Activated CD8-positive, alpha-beta T cell treated with anti-CD3 and anti-CD28 coated beads for 36 hours (primary cell): ENCODE data around the gene ADGRG7. TPM values are rescaled to one million over a fixed set of nuclear protein-coding genes. Genes with fewer than 3 reads are reported as not detected.

Source experiments
- ATAC-seq: fragments of 200-7000 bp; cut with Tn5 transposase; one replicate; pipeline ENCODE4 v1.10.0; 2021; ENCODE audit warnings: mild to moderate bottlenecking, moderate library complexity
- CTCF ChIA-PET: fragments of 350-600 bp; sonication (Branson Sonifier 250); formaldehyde crosslinking; loops from one replicate; lab custom pipeline; 2021; ENCODE audit warnings: antibody characterized with exemption; lab: Charles Lee
- POLR2A ChIA-PET: fragments of 350-600 bp; sonication (Branson Sonifier 250); formaldehyde crosslinking; loops from one replicate; lab custom pipeline; 2021; ENCODE audit warnings: antibody characterized with exemption; lab: Charles Lee
- DNase-seq: peaks from one replicate; pipeline ENCODE4 v3.0.0-alpha.2; 2020
- H3K27ac Mint-ChIP-seq: one replicate; pipeline ENCODE4 v1.8.0; 2021; ENCODE audit warnings: mild to moderate bottlenecking, mixed read lengths
- H3K27me3 Mint-ChIP-seq: one replicate; pipeline ENCODE4 v1.8.0; 2021; ENCODE audit warnings: mixed read lengths
- H3K36me3 Mint-ChIP-seq: one replicate; pipeline ENCODE4 v1.8.0; 2021; ENCODE audit warnings: low read depth, mixed read lengths
- H3K4me1 Mint-ChIP-seq: one replicate; pipeline ENCODE4 v1.8.0; 2021; ENCODE audit warnings: low read depth, mixed read lengths
- H3K4me3 Mint-ChIP-seq: one replicate; pipeline ENCODE4 v1.8.0; 2021; ENCODE audit warnings: mild to moderate bottlenecking, moderate library complexity, mixed read lengths
- H3K9me3 Mint-ChIP-seq: one replicate; pipeline ENCODE4 v1.8.0; 2021; ENCODE audit warnings: mixed read lengths
- CTCF ChIP-seq: fragments of 200-600 bp; IDR thresholded peaks from one replicate; pipeline ENCODE4 v1.8.0; 2022; ENCODE audit warnings: antibody characterized with exemption, mild to moderate bottlenecking
- intact Hi-C: fragments of 100-400 bp; cut with micrococcal nuclease; formaldehyde crosslinking; loops from one replicate; pipeline ENCODE4 v1.10.0; 2022
- total RNA-seq, 2 experiments: library from RNA; stranded (reverse); gene quantifications; one replicate each; pipeline ENCODE4 v1.2.3, GENCODE V29; 2021

Gene ADGRG7
- total RNA-seq, 2 experiments from 2014 or later, result 21.2 to 24.7 TPM

- POLR2A ChIA-PET, result no interaction called here
- Mint-ChIP-seq H3K36me3 (peaks cover 45% of the 10 kb centered on the region), H3K4me3 (no peak overlapping the region), H3K4me1 (peaks cover 8% of the 10 kb centered on the region), H3K27ac (no peak overlapping the region), H3K9me3 (no peaks in the 10 kb centered on the region), H3K27me3 (no peaks in the 10 kb centered on the region)
- DNase-seq (no peak), ATAC-seq (no peak)
- peak; percentile 36 for TF ChIP-seq CTCF
- CTCF ChIA-PET, result interaction anchor here (1.1 to 1.4 kb wide), 4 partner anchors 9 to 73 kb away, joined by 3 read pairs; partner anchors contain the start of gene TFG
- intact Hi-C loops, result no loop called here
These were observed 127.9 kb downstream of the ADGRG7 start for GRCh38 chr3:100737334-100737733.

GRCh38 chr3:100740207-100740606 is 130.8 kb downstream of the ADGRG7 start:
- ATAC-seq (peak; percentile 96), DNase-seq (peak; percentile 42)
- Mint-ChIP-seq H3K4me3 (no peak overlapping the region), H3K4me1 (peaks cover 6% of the 10 kb centered on the region), H3K36me3 (peaks cover 48% of the 10 kb centered on the region), H3K27me3 (no peaks in the 10 kb centered on the region), H3K9me3 (no peaks in the 10 kb centered on the region), H3K27ac (peak overlapping the region; percentile 57)
- ChIA-PET POLR2A (interaction anchor here (1.0 kb wide), 1 partner anchor 31 kb away, joined by 3 read pairs; the partner anchor contains the start of gene TFG), CTCF (interaction anchor here (1.2 to 1.4 kb wide), 3 partner anchors 19 to 22 kb away, joined by 3 to 4 read pairs (median 4); no protein-coding TSS in a partner anchor)
- no peak for TF ChIP-seq CTCF
- intact Hi-C loops, result no loop called here

GRCh38 chr3:100743535-100743934 is 134.1 kb downstream of the ADGRG7 start:
- no peaks in the 10 kb centered on the region for H3K9me3 Mint-ChIP-seq
- no peak for TF ChIP-seq CTCF
- no peak for ATAC-seq
- no peak overlapping the region for H3K27ac Mint-ChIP-seq
- ChIA-PET POLR2A (interaction anchor here (0.8 kb wide), 1 partner anchor 9 kb away, joined by 3 read pairs; no protein-coding TSS in a partner anchor), CTCF (interaction anchor here (1.3 kb wide), 1 partner anchor 11 kb away, joined by 5 read pairs; no protein-coding TSS in a partner anchor)
- intact Hi-C loops, result no loop called here
- H3K36me3 Mint-ChIP-seq, result peaks cover 34% of the 10 kb centered on the region
- no peaks in the 10 kb centered on the region for H3K27me3 Mint-ChIP-seq
- DNase-seq, result no peak
- H3K4me3 Mint-ChIP-seq, result no peak overlapping the region
- peaks cover 6% of the 10 kb centered on the region for H3K4me1 Mint-ChIP-seq

DNA sequence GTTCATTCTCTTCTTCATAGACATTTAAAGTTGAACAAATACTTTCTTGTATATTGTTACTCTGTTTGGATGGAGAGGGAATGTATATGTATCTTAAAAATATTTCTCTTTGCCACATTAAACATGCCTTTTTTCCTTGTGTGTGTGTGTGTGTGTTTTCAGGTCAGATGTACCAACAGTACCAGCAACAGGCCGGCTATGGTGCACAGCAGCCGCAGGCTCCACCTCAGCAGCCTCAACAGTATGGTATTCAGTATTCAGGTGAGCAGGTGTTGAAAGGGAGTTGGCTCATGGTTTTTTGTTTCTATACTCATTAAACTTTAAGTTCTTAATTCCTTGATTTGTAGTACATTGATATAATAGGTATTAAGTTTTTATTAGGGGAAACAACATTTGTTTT is 135.3 kb downstream of the ADGRG7 start:
- no peak for ATAC-seq
- H3K36me3 Mint-ChIP-seq, result peaks cover 36% of the 10 kb centered on the region
- CTCF ChIA-PET, result interaction anchor here (1.3 kb wide), 1 partner anchor 9 kb away, joined by 5 read pairs; no protein-coding TSS in a partner anchor

More for the DNA sequence above, 135.3 kb downstream of the ADGRG7 start:
- H3K27me3 Mint-ChIP-seq, result no peaks in the 10 kb centered on the region
- intact Hi-C loops, result no loop called here
- no peak for DNase-seq
- POLR2A ChIA-PET, result no interaction called here
- H3K4me3 Mint-ChIP-seq, result no peak overlapping the region
- peaks cover 6% of the 10 kb centered on the region for H3K4me1 Mint-ChIP-seq
- no peak for TF ChIP-seq CTCF
- no peaks in the 10 kb centered on the region for H3K9me3 Mint-ChIP-seq
- H3K27ac Mint-ChIP-seq, result no peak overlapping the region

Other genes starting within 250 kb of the ADGRG7 start
- gene TOMM70, start 208.5 kb upstream of the ADGRG7 start, total RNA-seq, result 10 to 100 TPM; 56.2 to 57.8 TPM
- 1 to 10 TPM; 2.5 TPM for gene LNP1, start 208.1 kb upstream of the ADGRG7 start, total RNA-seq
- gene TMEM45A, start 117.0 kb upstream of the ADGRG7 start, total RNA-seq, result 1 to 10 TPM; 1.1 to 1.8 TPM
- gene TFG, start 99.9 kb downstream of the ADGRG7 start, total RNA-seq, result 10 to 100 TPM; 59.2 TPM